H1 (cell line): ENCODE data around the gene CHRNG.

Experiments used
- HDAC6 ChIP-seq: IDR thresholded peaks from one replicate; pipeline ENCODE4 v1.7.1; 2012; ENCODE audit warnings: low read depth, mild to moderate bottlenecking, inconsistent platforms, low read length, moderate library complexity
- POLR2A ChIP-seq, 2 experiments: IDR thresholded peaks; 1 replicate in 1 of 2; 2 replicates in 1 of 2; pipeline ENCODE4 v1.6.1; 2011; ENCODE audit warnings: low read depth in 2 of 2, low read length in 2 of 2, mild to moderate bottlenecking in 2 of 2; ENCODE audit errors: control extremely low read depth in 1 of 2
- TBP ChIP-seq: IDR thresholded peaks from 2 replicates; pipeline ENCODE4 v1.6.1; 2011; ENCODE audit warnings: low read depth, low read length, improper control_type of control experiment

GRCh38 chr2:232571026-232571474 is 31.6 kb downstream of the CHRNG start:
- no peak for TF ChIP-seq POLR2A (IDR thresholded peaks at IDR 0.05; ENCODE audit: control extremely low read depth in 1 of 2, low read depth in 2 of 2, low read length in 2 of 2)
- no peak for TF ChIP-seq HDAC6
- TF ChIP-seq TBP, result no peak
